C4-2B (cell line): ENCODE measurements around the gene SCUBE1.

Source experiments
- H3K27ac ChIP-seq: fragments of 450-650 bp; 2 replicates; pipeline ENCODE4 v1.5.1; 2017
- CTCF ChIP-seq: fragments of 450-650 bp; conservative IDR thresholded peaks from 2 replicates; pipeline ENCODE4 v1.5.1; 2017; ENCODE audit warnings: mild to moderate bottlenecking
- ZFX ChIP-seq: fragments of 450-650 bp; IDR thresholded peaks from 2 replicates; pipeline ENCODE4 v1.6.1; 2017

Gene SCUBE1

DNA sequence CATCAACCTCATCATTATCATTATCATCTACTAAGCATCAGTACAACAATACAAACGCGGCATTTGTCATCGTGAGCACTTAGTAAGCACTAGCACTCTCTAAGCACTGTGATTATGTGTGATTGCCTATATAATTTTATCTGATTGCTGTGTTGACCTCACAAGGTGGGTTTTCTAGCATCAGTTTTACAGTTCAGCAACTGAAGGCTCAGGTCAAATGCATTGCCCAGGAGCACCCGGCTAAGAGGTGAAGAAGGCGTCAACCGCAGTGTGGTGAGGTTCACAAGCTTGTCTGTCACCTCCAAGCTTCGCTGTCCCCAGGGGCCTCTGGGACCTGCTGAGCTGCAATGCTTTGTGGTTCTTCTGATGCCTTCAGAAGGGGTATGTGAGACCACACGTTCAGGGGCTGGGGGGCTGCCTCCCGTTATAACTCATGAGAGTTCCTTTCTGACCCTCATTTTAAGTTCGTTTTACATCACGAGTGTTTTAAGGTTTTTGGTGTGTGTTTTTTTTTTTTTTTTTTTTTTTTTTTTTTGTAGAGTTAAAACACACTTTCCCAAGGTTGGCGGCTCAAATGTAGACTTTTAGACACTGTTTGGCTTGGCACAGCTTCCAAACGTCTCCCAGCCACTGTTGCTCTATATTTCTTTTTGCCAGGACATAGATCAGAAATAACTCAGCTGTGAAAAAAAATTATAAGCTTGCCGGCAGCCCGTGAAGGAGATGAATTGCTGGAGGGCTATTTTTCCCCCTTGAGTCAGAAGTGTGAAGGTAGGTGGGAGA, 33.8 kb upstream of the SCUBE1 start:
- H3K27ac ChIP-seq, result no peak overlapping the region

DNA sequence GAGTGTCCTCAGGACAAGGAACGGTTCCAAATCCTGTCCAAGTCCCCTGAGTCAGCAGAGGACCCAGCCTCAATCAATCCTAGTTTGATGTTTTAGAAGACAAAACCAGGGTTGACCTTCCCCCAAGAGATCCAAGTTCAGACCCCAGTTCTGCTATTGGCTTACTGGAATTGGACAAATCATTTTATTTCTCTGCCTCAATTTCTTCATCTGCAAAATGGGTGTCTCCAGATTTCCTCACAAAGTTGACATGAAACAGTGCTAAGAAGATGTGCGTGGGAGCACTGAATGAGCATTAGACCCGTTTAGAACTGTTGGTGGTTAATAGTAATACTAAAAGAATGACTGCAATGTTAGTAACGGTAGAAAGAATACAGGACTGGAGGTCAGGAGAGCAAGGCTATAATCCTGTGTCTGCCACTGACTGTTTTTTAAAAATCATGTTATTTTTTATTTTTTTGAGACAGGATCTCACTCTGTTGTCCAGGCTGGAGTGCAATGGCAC, 32.8 kb upstream of the SCUBE1 start:
- no peak overlapping the region for H3K27ac ChIP-seq
- no peak for TF ChIP-seq ZFX
- TF ChIP-seq CTCF, result no peak

More for the DNA sequence above, 33.8 kb upstream of the SCUBE1 start:
- TF ChIP-seq CTCF, result no peak
- TF ChIP-seq ZFX, result no peak

- TF ChIP-seq ZFX (no peak), CTCF (no peak)
- H3K27ac ChIP-seq, result no peak overlapping the region
Measured at GRCh38 chr22:43370036-43370435, 26.9 kb upstream of the SCUBE1 start.

- no peak for TF ChIP-seq ZFX
- no peak for TF ChIP-seq CTCF
- H3K27ac ChIP-seq, result no peak overlapping the region
Measured at GRCh38 chr22:43365715-43366440, 22.7 kb upstream of the SCUBE1 start.

DNA sequence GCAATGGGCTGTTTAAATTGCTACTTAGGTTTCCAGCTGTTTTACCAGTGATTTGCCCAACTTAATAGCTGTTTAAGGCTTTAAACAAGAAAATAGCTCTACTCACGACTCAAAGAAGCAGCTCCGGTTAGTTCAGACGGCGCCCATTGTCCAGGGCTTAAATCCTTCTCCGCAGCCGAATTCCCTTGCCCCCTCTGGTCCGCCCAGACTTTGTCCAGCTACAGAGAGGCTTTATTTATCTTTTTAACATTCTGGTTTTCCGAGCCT, 20.9 kb upstream of the SCUBE1 start:
- TF ChIP-seq ZFX (no peak), CTCF (no peak)

GRCh38 chr22:43363315-43364168, 20.4 kb upstream of the SCUBE1 start:
- TF ChIP-seq ZFX (no peak), CTCF (no peak)
- H3K27ac ChIP-seq, result no peak overlapping the region

More for the DNA sequence above, 20.9 kb upstream of the SCUBE1 start:
- no peak overlapping the region for H3K27ac ChIP-seq
